CD4-positive, alpha-beta T cell treated with Interleukin-17A for 1 hour (primary cell): ENCODE data around the gene ATE1.
"Not testable (repeated sequence)": the region's sequence is repeated elsewhere in the genome, so short reads cannot be mapped to it uniquely, and the experiment has no call there.

Experiments used
- DNase-seq: peaks from one replicate; pipeline ENCODE4 v3.0.0-alpha.2; 2020

ATE1 gene

GRCh38 chr10:121732172-121732571 lies 195.7 kb downstream of the ATE1 start:
- no peak for DNase-seq

- no peak for DNase-seq
Observed at GRCh38 chr10:121724282-121724681, 203.5 kb downstream of the ATE1 start.

DNA sequence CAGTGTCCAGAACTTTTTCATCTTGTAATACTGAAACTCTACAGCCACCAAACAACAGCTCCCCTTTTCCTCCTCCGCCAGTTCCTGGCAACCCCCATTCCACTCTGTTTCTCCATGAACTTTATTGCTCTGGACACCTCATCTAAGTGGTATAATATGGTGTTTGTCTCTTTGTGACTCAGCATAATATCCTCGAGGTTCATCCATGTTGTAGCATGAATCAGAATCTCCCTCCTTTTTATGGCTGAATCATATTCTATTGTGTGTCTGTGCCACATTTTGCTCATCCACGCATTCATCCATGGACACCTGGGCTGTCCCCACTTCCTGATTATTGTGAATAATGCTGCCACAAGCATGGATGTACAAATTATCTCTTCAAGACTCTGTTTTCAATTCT lies 205.2 kb downstream of the ATE1 start:
- no peak for DNase-seq

DNA sequence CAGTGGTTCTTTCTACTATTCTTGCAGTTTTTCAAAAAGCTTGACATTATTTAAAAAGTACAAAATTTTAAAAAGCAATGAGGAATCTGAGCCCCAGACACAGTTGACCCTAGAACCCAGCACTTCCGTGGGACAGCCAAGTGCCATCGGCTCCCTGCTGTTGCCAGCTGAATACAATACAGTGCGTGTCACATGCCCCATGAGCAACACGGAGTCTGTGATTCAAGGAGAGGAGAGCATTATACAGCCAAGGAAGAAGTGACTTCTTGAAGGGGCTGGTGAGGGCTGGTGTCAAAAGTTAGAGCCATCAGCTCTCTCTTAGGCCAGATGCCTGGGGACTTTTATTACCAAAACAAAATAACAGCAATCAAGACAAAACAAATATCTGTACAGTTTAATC lies 206.6 kb downstream of the ATE1 start:
- no peak for DNase-seq

DNA sequence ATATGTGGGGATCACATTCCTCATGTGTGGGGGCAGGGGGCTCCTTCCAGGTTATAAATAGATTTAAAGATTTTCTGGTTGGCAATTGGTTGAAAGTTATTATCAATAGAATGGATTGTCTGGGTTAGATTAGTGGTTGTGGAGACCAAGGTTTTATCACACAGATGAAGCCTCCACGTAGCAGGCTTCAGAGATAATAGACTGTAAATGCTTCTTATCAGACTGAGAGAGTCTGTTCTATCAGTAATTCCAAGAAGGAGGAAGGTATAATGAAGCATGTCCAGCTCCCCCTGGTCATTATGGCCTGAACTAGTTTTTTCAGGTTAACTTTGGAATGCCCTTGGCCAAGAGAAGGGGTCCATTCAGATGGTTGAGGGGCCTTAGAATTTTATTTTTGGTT lies 211.9 kb downstream of the ATE1 start:
- no peak for DNase-seq

GRCh38 chr10:121715076-121715475 lies 212.8 kb downstream of the ATE1 start:
- no peak for DNase-seq

GRCh38 chr10:121713486-121713885 lies 214.3 kb downstream of the ATE1 start:
- DNase-seq, result no peak

GRCh38 chr10:121710971-121711370 lies 216.9 kb downstream of the ATE1 start:
- DNase-seq, result no peak

DNA sequence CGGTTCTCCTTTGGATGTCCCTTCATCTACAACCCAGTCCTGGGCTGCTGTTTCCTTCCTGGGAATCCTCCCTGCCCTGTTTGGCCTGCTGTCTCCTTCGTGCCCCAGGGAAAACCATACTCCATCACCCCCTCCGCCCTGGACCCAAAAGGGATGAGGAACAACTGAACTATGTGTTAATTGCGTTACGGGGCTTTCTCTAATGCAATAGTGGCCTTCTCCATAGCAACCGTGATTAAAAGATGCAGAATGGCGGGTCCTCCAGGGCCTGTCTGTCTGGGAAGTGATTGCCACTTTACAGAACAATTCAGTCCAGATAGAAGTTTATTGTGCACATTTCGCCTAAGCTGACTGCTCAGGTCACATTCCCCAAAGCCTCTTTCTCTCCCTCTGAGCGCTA lies 217.6 kb downstream of the ATE1 start:
- DNase-seq, result no peak

- DNase-seq, result no peak
Observed at GRCh38 chr10:121709675-121710073, 218.2 kb downstream of the ATE1 start.

- no peak for DNase-seq
Observed at GRCh38 chr10:121708728-121709674, 218.8 kb downstream of the ATE1 start.

DNA sequence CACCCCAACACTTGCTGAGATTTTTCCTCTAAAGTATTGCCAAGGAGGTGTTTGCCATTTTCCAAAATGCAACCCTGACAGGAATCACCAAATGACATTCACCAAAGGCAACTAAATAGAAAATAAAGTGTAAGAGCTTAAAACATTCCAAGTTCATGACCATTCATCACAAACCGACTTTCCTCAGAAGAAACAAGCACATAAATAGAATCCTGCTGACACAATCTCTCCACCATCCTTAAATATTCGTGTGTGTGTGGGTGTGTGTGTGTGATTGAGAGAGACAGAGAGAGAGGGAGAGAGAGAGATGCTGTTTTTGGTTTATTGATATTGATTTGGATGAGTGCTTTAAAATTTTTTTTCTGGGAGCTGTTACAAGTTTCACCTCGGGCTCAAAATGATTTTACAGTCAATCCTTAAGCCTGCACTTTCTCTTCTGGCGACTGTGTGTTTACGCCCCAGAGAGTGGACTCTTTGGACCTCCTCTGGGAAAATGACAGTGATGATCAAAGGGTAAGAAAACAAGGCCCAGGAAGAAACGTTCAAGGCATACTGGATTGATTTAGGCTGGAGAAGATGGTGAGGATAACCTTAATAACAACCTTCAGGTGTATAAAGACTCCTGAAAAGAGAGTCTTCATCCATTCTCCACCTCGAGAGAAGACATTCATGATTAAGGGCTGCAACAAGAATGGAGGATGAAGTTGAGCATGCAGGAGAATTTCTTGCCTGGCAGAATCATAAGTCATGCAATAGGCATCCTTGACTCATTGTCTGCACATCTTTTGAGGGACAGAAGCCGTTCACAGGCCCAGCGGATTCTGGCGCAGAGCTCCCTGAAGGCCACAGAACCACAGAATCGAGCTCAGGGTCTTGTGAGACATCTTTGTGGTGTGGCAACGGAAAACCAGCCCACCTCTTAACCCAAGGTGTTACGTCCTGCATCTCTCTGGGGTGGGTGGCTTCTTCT lies 225.2 kb downstream of the ATE1 start:
- DNase-seq, result no peak

GRCh38 chr10:121700416-121700815 lies 227.4 kb downstream of the ATE1 start:
- DNase-seq, result no peak

GRCh38 chr10:121699703-121700102 lies 228.1 kb downstream of the ATE1 start:
- DNase-seq, result not testable (repeated sequence)

- no peak for DNase-seq
Observed at GRCh38 chr10:121698902-121699301, 228.9 kb downstream of the ATE1 start.

- DNase-seq, result no peak
Observed at GRCh38 chr10:121698336-121698735, 229.5 kb downstream of the ATE1 start.

DNA sequence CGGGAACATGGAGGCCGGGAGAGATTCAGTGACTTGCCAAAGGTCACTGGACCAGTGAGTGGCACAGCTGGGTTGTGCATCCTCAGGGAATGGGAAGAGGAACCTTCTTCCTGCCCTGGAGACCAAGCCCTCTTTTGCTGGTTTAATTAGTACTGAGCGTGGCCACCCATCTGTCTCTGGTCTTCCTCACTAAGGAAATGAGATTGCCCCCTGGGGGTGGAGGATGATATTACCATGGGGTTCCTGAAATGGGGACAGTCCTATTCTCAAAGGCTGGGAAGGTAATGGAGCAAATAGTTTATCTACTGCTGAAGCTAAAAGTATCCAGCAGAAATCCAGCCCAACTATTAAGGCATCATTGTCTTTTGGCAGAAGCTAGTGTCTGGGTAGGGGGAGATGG lies 231.0 kb downstream of the ATE1 start:
- no peak for DNase-seq

- no peak for DNase-seq
Observed at GRCh38 chr10:121695731-121696464, 231.9 kb downstream of the ATE1 start.

GRCh38 chr10:121694966-121695643 lies 232.7 kb downstream of the ATE1 start:
- no peak for DNase-seq

- DNase-seq, result no peak
Observed at GRCh38 chr10:121694327-121694965, 233.4 kb downstream of the ATE1 start.

DNA sequence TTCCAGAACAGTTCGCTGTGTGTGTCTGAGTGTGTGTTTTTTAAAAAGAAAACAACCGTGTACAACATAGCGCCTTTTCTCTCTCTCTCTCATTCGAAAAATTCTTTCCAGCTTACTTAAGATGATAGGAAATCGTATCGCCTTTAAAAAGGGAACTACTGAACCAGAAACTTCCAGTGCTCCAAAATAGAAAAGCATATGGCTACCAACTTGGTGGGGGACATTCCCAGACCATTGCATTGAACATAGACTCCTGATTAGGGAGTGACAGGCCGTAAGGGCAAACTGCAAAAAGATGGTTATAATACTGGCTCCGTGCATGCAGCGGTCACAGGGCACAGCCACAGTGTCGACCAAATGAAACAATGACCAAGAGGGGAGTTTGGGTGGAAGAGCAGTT lies 235.2 kb downstream of the ATE1 start:
- DNase-seq, result no peak

- no peak for DNase-seq
Observed at GRCh38 chr10:121690970-121691369, 236.9 kb downstream of the ATE1 start.
